ENCODE results near the gene MCMBP.
"Not testable (repeated sequence)": the region's sequence is repeated elsewhere in the genome, so short reads cannot be mapped to it uniquely, and the experiment has no call there.

The MCMBP gene

GRCh38 chr10:119908166-119908565 is 35.5 kb upstream of the MCMBP start:
- TF ChIP-seq, protein P1, sequence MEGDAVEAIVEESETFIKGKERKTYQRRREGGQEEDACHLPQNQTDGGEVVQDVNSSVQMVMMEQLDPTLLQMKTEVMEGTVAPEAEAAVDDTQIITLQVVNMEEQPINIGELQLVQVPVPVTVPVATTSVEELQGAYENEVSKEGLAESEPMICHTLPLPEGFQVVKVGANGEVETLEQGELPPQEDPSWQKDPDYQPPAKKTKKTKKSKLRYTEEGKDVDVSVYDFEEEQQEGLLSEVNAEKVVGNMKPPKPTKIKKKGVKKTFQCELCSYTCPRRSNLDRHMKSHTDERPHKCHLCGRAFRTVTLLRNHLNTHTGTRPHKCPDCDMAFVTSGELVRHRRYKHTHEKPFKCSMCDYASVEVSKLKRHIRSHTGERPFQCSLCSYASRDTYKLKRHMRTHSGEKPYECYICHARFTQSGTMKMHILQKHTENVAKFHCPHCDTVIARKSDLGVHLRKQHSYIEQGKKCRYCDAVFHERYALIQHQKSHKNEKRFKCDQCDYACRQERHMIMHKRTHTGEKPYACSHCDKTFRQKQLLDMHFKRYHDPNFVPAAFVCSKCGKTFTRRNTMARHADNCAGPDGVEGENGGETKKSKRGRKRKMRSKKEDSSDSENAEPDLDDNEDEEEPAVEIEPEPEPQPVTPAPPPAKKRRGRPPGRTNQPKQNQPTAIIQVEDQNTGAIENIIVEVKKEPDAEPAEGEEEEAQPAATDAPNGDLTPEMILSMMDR (IDR thresholded peaks at IDR 0.05), result no peak
- no peak overlapping the region for H3K4me3 ChIP-seq
- no peaks in the 10 kb centered on the region for H3K9me3 ChIP-seq
- no peak overlapping the region for H3K27ac ChIP-seq
- intact Hi-C loops (cut with DNase I; ENCODE audit: low total_unique reads), result no loop called here
- peaks cover 58 to 96% (median 65%) of the 10 kb centered on the region in 3 donors for H3K36me3 ChIP-seq
- no peaks in the 10 kb centered on the region for H3K27me3 ChIP-seq
- no peaks in the 10 kb centered on the region for H3K4me1 ChIP-seq
- DNase-seq, result no peak

DNA sequence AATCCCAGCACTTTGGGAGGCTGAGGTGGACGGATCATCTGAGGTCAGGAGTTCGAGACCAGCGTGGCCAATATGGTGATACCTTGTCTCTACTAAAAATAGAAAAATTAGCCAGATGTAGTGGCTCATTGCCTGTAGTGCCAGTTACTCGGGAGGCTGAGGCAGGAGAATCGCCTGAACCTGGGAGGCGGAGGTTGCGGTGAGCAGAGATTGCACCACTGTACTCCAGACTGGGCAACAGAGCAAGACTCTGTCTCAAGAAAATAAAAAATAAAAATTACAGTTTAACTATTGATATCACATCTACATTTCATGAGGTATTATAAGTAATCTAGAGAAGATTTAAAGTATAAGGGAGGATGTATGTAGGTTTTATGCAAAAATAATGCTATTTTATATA is 35.1 kb upstream of the MCMBP start:
- H3K27me3 ChIP-seq; H3K27ac ChIP-seq; DNase-seq; intact Hi-C loops (cut with DNase I; ENCODE audit: low total_unique reads); H3K4me3 ChIP-seq; H3K4me1 ChIP-seq; H3K9me3 ChIP-seq: not testable (repeated sequence)
- H3K36me3 ChIP-seq, result peaks cover 58 to 96% (median 65%) of the 10 kb centered on the region in 3 donors

DNA sequence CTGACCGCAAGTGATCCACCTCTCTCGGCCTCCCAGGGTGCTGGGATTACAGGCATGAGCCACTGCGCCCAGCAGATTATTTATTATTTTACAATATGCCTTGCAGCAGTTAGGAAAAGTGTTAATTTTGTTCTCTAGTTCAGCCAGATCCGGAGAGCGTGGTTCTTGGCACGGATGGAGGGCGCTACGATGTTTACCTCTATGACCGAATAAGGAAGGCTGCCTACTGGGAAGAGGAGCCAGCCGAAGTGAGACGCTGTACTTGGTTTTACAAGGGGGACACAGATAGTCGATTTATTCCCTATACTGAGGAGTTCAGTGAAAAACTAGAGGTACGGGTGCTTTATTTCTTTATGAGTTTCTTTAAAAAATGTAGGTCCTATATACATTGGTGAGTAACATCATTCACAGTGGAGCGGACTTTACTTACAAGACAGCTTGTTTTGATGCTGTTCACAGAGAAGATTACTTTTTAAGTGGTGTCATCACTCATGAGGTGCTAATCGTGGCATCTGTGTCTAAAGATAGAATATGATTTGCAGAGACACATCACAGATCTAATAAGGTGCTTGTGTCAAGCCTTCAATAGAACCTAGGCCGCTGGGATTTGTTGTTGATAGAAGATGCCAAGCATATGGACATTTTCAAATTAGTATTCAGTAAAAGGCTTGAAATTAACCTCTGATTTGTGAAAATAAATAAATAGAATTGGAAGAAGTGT is 31.5 kb upstream of the MCMBP start:
- TF ChIP-seq, protein P1 (IDR thresholded peaks at IDR 0.05), result no peak
- no peak overlapping the region for H3K27ac ChIP-seq
- DNase-seq, result no peak
- no peaks in the 10 kb centered on the region for H3K9me3 ChIP-seq
- H3K36me3 ChIP-seq, result peaks cover 50 to 72% (median 58%) of the 10 kb centered on the region in 3 donors
- H3K27me3 ChIP-seq, result no peaks in the 10 kb centered on the region
- intact Hi-C loops (cut with DNase I; ENCODE audit: low total_unique reads), result no loop called here
- H3K4me1 ChIP-seq, result peaks cover 0 to 16% (median 1%) of the 10 kb centered on the region in 4 donors
- H3K4me3 ChIP-seq, result no peak overlapping the region

- H3K4me3 ChIP-seq, result no peak overlapping the region
- intact Hi-C loops (cut with DNase I; ENCODE audit: low total_unique reads), result no loop called here
- TF ChIP-seq, protein P1 (IDR thresholded peaks at IDR 0.05), result no peak
- peaks cover 0 to 58% (median 33%) of the 10 kb centered on the region in 4 donors for H3K4me1 ChIP-seq
- H3K9me3 ChIP-seq, result no peaks in the 10 kb centered on the region
- no peak for DNase-seq
- peaks cover 22 to 30% (median 26%) of the 10 kb centered on the region in 3 donors for H3K36me3 ChIP-seq
- no peak overlapping the region for H3K27ac ChIP-seq
- H3K27me3 ChIP-seq, result no peaks in the 10 kb centered on the region
These were observed 25.9 kb upstream of the MCMBP start for GRCh38 chr10:119898577-119898976.

DNA sequence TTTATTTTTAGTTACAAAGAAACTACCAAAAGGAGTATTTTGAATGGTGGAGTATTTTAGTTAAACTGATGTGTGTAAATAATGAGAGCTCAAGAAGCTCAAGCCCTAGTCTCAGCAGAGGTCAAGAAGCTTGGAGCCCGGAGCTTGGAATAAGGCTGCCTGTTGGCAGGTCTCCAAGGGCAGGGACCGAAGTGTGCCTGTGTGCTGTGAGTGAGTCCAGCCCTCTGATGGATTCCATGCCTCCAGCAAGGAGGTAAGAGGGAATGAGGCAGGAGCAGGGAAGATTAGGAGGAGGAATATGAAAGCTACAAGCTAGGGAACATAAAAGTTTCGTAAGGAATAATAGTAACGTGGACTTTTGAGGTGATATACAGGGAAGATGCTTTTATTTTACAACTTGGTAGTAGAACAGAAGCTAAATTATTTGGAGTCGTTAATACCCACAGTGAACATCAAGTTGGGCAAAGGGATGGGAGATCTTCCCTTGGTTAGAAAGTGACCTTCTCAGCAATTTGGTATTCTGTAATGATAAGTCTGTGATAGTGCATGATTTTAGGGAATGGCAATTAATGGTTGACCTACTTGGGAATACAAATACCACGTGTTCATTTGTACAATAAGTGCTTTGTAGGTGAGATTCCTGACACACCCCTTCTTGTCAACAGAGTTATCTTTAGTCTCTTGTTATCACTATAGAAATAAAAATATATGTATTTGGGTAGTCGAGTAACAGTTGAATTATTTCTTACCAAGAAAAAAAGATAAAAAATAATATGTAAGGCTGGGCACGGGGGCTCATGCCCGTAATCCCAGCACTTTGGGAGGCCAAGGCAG is 24.5 kb upstream of the MCMBP start:
- no peaks in the 10 kb centered on the region for H3K27me3 ChIP-seq
- intact Hi-C loops (cut with DNase I; ENCODE audit: low total_unique reads), result no loop called here
- H3K36me3 ChIP-seq, result peaks cover 11 to 19% (median 16%) of the 10 kb centered on the region in 3 donors
- TF ChIP-seq, protein P1 (IDR thresholded peaks at IDR 0.05), result no peak
- H3K27ac ChIP-seq, result peak overlapping the region; percentile 31 to 32
- H3K4me3 ChIP-seq, result no peak overlapping the region
- no peaks in the 10 kb centered on the region for H3K9me3 ChIP-seq
- H3K4me1 ChIP-seq, result peaks cover 0 to 64% (median 34%) of the 10 kb centered on the region in 4 donors
- DNase-seq, result peak; percentile 33 to 68

All from tibial artery (tissue), 4 donors.